Tibial nerve (tissue), 3 donors: Measurements from ENCODE around the gene FLACC1.

ENCODE experiments used
- CTCF ChIP-seq, 5 experiments: fragments of 200-600 bp in 3 of 5; fragments of 450-650 bp in 2 of 5; sonication (generic) in 3 of 5; IDR thresholded peaks; one replicate each; pipeline ENCODE4 v1.5.1; 2016 to 2019; ENCODE audit warnings: antibody characterized with exemption in 5 of 5, mild to moderate bottlenecking in 3 of 5, moderate library complexity in 2 of 5
- POLR2A ChIP-seq, 2 donors: fragments of 450-650 bp; IDR thresholded peaks; one replicate each; pipeline ENCODE4 v1.6.1; 2017; ENCODE audit warnings: antibody characterized with exemption in 2 of 2, mild to moderate bottlenecking in 2 of 2, moderate library complexity in 2 of 2

- TF ChIP-seq CTCF (IDR thresholded peaks at IDR 0.05) (no peak), POLR2A (IDR thresholded peaks at IDR 0.05) (no peak)
Measured at GRCh38 chr2:201358684-201359083, 1.5 kb upstream of the FLACC1 start.
